Measurements from ENCODE around the gene SEMA3E.
"Not testable (repeated sequence)": the region's sequence is repeated elsewhere in the genome, so short reads cannot be mapped to it uniquely, and the experiment has no call there.

The SEMA3E gene

DNA sequence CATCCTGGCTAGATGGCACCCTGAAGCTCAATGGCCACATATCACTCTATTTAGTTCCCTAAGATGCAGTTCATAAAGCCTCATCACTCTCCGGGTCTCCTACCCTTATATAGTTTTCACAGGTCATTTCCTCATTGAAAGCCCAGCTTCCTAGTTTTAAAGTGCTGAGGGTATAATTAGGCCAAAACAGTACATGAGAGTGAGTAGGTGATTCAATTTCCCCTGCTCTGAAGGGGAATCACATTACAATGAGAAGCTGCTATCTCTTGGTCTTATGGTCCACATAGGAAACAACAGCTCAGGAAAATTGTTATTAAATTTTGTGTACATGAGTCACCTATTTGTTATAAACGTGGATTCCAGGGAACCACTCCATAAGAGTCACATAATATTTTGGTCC is 162.0 kb downstream of the SEMA3E start:
- no peak for DNase-seq (ENCODE audit: low spot score)

GRCh38 chr7:83486536-83486935 is 162.4 kb downstream of the SEMA3E start:
- no peak for DNase-seq (ENCODE audit: low spot score)

DNA sequence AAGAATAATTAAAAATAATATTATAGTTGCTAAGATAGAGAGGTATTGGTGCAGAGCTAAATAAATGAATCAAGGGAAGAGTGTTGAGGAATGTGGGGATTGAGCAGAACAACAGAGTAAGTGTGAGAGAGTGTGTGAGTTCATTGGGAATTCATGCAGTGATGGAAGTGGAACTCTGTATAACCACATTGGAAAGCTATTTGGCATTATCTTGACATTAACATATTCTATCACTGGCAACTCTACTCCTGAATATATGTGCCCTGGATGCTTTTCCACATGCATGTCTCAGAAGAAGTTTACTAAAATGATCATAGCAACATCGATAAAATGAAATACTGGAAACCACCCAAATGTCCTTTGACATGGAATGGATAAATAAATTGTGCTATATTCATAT is 164.1 kb downstream of the SEMA3E start:
- no peak for DNase-seq (ENCODE audit: low spot score)

DNA sequence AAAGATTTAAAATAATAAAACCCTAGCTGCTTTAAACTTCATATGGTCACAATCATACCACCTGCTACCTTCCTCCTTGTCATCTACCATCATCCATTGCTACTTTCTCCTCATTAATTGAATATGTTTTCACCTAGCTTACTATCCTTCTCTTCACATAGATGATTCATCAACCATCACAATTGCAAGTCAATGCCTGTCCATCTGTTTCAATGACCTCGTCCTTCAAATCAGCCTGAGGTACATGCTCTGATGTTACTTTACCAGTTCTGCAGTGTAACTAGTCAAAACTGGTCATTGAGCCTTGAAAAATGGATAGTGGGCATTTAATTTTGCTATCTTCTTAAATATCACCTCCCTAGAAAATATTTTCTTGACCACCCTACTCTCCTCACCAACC is 164.7 kb downstream of the SEMA3E start:
- no peak for DNase-seq (ENCODE audit: low spot score)

DNA sequence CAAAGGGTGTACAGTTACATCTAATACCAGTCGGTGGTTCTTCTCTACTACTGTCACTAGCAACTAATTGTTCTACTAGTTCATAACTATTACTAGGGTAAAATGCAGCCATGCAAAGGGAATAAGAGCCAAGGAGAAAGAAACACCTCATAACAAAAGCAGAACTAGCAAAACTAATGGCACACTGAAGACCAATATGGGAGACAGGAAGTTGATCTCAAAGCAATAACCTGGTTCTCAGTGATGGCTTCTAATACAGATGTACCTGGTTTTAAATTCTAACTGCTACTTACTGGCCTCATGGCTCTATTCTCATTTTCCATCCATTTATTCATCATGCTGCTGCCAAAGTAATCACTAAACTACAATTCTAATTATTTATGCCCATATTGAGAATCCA is 170.3 kb downstream of the SEMA3E start:
- no peak for DNase-seq (ENCODE audit: low spot score)

GRCh38 chr7:83476511-83477050 is 172.4 kb downstream of the SEMA3E start:
- DNase-seq (ENCODE audit: low spot score): no peak

DNA sequence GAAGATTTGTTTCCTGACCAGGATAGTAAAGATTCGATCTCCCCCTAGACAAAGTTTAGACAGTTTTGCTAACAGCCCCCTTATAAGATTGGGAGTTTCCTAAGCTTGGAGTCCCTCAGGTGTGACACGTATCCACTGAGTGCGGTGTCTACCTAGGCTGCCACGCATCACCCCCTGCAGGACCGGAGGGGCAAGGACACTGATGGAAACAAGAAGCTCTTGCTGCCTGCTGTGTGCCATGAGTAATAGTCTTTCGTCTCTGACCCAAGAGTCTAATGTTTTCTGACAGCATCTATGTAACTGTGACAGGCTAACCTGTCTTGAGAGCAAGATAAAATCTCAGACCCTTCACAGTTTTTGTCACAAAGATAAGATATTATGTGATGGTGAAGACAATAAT is 173.5 kb downstream of the SEMA3E start:
- no peak for DNase-seq (ENCODE audit: low spot score)

- DNase-seq (ENCODE audit: low spot score): no peak
Observed at GRCh38 chr7:83472376-83472775, 176.6 kb downstream of the SEMA3E start.

DNA sequence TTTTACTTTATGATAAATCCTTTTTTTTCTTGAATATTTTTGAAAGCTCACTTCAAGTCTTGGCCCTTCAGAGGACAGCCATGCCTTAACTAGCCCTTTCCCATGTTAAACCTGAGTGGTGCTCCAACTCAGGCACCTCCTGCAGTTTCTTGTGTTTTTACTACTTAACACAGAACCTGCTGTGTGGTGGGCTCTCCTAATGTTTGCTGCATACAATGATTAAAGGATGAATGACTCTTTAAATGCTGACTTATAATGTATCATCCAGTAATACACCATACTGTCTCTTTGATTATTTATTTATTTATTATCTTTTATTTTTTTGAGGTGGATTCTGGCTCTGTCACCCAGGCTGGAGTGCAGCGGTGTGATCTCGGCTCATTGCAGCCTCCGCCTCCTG is 179.4 kb downstream of the SEMA3E start:
- DNase-seq (ENCODE audit: low spot score): no peak

DNA sequence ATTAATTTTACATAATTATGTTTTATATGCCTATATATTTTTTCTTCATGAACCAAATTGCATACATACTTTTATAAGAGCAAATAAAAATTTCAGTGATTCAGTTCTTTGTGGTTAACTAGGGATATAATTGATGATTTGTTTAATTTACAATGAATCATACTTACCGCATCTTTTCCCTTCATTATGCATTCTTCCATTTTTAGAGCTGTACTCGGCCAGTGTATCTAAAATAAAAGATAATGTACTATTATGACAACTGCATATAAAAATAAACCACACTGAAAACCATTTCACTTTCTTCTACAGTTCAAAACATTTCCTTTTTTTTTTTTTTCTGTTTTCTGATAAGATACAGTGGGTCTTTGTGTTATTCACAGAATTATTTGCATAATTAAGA is 179.9 kb downstream of the SEMA3E start:
- peak; percentile 13 for DNase-seq (ENCODE audit: low spot score)

GRCh38 chr7:83468251-83468739 is 180.6 kb downstream of the SEMA3E start:
- peak; percentile 87 for DNase-seq (ENCODE audit: low spot score)

DNA sequence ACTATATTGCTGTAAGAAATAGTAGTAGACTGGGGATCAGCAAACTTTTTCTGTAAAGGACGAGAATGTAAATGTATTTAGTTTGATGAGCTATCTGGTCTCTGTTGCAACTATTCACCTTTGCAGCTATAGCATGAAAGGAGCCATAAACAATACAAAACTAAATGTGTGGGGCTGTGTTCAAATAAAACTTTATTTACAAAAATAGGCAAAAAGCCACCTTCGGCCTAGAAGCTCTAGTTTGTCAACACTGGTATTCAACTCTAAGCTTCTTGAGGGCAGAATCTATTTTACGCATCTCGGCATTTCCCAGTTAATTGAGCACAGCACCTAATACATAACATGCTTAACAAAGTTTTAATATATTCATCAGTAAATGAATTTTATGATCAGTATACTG is 181.4 kb downstream of the SEMA3E start:
- no peak for DNase-seq (ENCODE audit: low spot score)

DNA sequence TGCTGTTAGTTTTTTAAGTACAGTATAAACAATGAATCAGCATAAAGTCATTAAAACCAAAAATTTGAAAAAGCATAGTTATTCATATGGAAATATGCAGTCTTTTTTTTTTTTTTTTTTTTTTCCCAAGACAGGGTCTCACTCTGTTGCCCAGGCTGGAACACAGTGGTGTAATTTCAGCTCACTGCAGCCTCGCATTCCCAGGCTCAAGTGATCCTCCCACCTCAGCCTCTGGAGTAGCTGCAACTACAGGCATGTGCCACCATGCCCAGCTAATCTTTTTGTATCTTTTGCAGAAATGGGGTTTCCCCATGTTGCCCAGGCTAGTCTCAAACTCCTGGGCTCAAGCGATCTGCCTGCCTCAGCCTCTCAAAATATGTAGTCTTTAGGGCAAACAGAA is 182.0 kb downstream of the SEMA3E start:
- no peak for DNase-seq (ENCODE audit: low spot score)

GRCh38 chr7:83466187-83466923 is 182.6 kb downstream of the SEMA3E start:
- no peak for DNase-seq (ENCODE audit: low spot score)

DNA sequence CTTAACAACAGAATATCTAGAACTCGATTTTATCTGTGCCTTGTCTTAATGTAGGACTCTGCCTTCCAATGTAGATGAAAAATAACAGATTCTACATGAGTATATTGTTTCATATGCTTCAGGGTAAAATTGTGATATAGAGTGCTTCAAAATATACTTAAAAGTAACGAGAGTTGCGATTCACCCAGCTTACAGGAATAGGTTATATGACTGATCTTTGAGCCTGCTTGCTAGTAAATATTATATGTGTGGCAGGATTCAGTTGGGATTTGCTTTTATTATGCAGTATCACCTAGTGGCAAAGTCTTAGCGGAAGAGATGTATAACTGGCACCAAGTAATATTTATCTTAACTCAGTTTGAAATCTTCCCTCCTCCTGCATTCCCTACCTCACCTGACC is 183.3 kb downstream of the SEMA3E start:
- DNase-seq (ENCODE audit: low spot score): no peak

GRCh38 chr7:83461820-83462219 is 187.1 kb downstream of the SEMA3E start:
- not testable (repeated sequence) for DNase-seq (ENCODE audit: low spot score)

- not testable (repeated sequence) for DNase-seq (ENCODE audit: low spot score)
Observed at GRCh38 chr7:83459930-83460653, 188.8 kb downstream of the SEMA3E start.

- DNase-seq (ENCODE audit: low spot score): not testable (repeated sequence)
Observed at GRCh38 chr7:83459101-83459929, 189.6 kb downstream of the SEMA3E start.

- DNase-seq (ENCODE audit: low spot score): peak; percentile 11
Observed at GRCh38 chr7:83457022-83457892, 191.7 kb downstream of the SEMA3E start.

GRCh38 chr7:83456413-83456812 is 192.5 kb downstream of the SEMA3E start:
- no peak for DNase-seq (ENCODE audit: low spot score)

- no peak for DNase-seq (ENCODE audit: low spot score)
Observed at GRCh38 chr7:83455612-83456011, 193.3 kb downstream of the SEMA3E start.
